GM21786 (cell line): Measurements from ENCODE around the gene NEU4.
A peak's percentile ranks its signal among the peaks of the same experiment; 100 is the strongest.

ENCODE experiments used
- ATAC-seq: cut with Tn5 transposase; IDR thresholded peaks from one replicate; pipeline ENCODE4 v1.9.1; 2021; ENCODE audit not compliant: unreplicated experiment

Gene NEU4

DNA sequence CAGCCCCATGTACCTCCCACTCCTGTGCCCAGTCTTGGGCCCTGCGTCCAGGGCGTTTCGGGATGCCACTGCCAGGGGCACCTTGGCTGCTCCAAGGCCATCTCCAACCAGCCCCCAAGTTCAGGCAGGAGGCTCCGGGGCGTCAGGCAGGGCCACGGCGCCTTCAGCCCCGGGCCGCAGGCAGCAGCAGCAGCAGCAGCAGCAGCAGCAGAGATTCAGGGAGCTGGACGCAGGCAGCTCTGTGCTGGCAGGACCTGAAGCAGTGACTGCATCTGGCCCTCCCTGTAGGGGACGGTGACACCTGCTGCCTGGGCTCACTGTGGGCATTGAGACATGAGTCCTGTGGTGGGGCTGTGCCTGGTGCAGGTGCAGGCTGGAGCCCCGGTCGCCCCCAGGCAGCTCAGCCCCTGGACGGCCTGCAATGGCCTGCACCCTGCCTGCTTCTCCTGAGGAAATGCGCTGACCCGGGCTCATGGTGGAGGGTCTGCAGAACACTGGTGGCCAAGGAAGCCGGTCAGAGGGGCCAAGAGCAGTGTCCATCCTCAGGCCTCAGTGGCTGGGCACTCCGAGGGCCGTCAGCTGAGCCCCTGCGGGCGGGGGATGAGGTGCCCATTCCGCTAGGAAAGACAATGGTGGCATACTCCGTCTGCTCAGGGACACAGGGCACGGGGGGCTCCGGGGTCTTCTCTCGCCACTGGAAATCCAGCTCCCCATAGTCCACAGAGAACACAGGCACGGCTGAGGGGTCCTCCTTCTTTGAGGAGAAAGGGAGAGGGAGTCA is 41.7 kb downstream of the NEU4 start:
- no peak for ATAC-seq

DNA sequence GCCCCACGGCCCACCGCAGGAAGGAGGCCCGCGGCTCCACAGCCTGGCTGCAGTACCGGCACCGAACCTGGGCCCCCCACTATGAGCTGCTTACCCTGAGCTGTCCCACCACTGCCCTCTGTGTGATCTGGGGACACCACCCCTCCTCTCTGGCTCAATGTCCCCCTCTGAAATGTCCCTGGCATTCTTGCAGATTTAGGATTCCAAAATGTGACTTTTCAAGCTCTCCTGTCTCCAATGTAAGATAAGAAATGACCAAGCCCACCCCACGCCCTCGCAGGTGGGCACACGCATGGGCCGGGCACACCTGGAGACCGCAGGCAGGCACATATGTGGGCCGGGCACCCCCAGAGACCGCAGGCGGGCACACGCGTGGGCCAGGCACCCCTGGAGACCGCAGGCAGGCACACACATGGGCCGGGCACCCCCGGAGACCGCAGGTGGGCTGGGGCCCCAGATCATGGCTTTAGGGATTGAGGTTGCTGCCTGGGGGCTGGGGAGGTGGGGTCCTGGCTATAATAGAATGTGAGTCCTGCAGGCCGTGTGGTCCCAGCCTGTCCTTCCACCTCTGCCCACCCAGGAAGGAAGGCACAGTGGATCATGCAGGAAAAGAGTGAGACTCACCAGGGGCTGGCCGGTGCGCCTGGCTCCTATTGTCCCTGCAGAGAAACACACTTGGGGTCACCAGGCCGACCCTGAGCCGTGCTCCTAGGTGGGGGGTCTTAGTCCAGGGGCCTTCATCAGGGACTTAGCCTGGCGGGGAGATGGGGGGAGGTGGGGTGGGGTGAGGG is 42.5 kb downstream of the NEU4 start:
- no peak for ATAC-seq

DNA sequence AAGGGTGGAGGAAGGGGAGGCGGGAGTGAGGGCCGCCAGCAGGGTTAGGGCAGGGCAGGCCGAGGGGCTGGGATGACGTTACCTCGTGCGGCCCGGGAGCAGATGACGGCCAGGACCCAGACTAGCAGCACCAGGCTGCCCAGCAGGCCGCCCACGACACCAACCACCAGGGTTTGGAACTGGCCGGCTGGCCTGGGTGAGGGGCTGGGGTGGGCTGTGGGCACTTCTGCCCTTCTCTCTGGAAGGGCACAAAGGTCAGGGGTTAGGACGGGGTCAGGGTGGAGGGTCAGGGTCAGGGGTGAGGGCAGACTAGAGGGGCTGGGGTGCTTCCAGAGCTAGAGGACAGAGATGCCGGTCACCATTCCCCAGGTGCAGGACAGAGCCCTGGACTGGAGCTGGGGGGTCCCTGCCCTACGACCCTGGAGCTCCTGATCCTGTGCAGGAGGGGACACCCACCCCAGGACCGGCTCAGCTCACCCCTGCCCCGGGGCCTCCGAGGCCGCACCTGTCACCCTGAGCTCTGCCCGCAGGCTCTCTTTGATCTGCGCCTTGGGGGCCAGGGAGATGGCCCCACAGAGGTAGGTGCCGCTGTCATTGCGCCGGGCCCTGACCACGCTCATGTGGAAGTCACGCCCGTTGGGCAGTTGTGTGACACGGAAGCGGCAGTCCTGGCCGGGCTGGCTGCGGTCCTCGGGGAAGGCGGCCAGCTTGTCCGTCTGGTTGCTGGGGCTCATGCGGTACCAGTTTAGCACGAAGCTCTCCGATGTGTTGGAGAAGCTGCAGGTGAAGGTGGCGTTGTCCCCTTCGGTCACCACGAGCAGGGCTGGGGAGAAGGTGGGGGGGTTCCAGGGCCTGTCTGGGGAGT is 43.4 kb downstream of the NEU4 start:
- ATAC-seq, result no peak

DNA sequence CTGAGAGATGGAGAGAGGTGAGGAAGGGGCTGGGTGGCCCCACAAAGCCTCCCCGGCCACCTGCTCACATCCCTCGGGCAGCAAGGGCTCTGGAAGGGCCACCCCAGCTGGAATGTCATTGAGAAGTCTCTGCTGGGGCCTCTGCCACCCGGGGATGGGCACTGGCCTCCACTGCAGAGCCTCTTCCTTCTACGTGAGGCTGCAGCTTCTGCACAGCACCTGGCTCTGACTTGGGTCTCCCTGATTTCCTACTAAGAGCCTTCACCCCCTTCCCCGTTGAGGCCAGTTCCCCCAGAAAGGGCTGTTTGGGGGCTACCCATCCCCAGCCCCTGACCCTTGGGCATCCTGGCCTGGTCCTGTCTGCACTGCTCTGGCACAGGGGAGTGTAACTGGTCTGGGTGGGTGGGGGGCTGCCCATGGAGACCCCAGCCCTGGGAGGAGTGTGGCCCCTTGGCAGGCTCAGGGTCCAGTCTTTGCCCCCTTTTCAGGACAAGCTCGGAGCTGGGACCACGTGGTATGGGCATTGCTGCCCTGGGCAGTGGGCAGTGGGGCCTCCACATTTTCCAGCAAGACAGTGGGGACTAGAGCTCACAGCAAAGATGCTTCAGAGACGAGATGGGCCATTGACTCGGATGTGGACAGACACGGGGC is 44.1 kb downstream of the NEU4 start:
- ATAC-seq, result no peak

DNA sequence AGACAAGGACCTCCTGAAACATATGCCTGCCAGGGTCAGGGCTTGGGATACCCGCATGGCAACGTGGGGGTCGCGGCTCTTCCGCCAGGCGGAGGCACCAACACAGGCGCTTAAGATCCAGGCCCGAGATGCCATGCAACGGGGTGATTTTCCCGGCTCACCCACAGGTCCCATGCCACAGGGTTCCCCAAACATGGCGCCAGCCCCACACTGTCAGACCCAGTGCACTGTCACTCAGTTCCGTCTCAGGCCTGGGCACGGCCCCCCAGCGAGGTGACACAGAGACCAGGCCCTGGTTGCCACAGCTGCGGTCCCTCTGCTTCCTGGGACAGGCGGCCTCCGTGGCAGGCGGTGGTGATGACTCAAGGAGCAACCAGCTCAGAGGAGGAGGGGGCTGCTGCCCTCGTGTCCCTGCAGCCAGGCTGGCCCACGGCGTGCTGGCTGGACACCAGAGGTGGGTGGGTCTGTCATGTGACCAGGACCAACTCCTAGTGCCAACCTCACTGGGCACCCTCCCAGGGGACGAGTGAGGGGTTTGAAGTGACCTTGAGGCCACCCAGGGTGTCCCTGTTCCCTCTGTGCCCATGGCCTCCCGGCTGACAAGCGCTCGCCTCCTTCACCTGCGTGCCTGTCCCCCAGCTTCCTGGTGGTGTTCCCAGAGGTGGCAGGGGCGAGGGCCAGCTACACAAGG is 44.8 kb downstream of the NEU4 start:
- no peak for ATAC-seq

DNA sequence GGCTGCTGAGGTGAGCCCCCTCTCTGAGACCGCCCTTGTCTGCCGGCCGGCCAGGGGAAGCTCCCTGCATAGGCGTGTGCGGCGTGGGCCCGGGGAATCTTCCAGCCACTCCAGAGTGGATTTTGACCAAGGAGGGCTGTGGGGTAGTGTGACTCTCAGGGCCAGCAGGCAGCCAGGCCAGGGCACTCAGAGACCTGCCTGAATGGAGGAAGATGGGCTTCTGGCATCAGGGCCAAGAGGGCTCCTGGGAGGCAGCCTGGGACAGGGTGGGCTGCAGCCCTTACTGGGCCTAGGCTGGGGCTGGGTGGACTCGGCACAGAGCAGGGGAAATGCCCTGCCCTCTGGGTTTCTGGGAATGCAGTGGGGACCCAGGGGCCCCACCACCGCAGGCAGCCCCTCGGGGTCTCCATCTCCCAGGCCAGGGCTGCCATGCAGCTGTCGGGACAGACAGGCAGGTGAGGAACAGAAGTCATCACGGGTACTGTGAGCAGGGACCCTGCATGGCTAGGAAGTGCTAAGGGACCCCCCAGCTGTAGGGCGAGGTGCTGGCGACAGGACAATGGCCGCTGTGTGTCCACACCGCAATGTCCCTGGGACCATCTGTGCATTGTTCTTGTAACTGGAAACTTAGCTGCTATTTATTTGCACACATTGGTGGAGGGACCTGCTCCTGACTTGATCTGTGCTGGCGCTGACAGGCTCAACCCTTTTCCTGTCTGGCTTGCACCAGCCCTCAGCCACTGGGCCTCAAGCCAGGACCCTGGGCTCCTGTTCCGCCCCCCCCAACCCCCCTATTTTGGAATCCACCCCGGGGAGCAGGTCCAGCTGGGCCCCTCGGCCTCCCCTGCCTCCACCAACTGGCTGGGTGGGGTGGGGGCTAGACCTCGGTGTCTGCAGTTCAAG is 45.6 kb downstream of the NEU4 start:
- no peak for ATAC-seq

DNA sequence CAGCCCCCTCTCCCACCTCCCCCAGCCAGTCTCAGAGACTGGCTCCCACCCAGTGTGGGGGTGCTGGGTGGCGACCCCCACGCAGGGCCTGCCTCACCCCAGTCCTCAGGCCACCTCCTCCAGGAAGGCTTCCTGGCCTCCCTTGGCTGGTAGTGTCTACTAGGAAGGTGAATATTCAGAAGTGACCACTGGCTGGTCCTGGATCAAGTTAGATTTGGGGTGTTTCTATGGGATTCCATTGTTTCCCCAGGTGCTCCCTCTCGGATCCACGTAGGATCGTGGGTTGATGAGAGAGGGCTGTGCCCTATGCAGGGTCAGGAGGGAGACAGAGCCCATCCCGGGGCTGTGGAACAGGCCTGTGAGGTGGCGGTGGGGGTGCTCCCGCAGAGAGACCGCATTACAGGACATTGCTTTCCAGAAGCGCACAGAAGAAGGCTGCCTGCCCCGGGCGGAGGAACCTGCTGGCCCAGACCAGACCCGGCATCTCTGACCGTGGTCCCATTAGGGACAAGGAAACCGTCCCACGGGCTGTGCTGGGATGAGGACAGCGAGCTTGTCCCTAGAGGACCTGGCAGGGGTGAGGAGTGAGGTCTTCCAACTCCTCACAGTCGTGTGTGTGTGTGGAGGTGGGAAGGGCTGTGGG is 46.4 kb downstream of the NEU4 start:
- ATAC-seq, result no peak

DNA sequence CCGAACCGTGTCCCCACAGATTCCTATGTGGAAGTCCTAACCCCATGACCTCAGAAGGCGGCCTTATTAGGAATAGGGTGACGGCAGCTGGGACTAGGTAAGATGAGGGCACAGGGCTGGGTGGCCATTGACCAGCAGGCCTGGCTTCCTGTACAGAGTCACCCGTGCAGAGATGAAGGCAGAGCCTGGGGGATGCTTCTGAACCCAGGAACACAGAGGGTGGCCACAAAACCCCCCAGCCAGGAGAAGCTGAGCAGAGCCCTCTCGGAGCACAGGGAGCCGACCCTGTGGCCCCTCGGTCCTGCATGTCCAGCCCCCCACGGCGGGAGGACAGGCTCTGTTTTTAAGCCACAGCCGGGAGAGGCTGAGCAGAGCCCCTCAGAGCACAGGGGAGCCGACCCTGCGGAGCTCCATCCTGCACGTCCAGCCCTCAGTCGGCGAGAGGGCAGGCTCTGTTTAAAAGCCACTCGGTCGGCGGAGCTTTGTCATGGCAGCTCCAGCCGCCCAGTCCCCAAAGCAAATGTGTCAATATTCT is 47.0 kb downstream of the NEU4 start:
- ATAC-seq, result no peak

DNA sequence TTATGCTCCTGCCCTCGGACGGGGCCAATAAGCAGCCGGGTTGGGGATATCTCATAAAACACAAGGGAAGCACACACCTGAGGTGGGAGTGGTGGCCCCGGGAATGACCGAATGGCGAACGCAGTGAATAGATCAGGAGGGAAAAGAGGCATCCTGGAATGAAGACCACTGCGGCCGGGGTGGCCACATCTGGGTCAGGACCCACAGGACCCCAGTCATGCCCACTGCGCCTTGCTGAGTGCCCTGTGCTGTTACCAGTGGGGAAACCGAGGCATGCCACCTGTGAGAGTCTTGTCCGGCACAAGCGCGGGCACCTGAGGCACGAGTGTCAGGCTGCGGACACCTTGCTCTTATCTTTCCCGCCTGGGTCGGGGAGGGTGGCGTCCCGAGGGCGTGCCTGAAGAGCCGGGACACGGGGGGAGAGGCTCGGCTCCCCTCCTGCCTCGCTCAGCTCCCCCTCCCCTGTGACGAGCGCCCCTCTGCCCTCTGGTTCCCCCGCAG is 48.1 kb downstream of the NEU4 start:
- ATAC-seq, result no peak

DNA sequence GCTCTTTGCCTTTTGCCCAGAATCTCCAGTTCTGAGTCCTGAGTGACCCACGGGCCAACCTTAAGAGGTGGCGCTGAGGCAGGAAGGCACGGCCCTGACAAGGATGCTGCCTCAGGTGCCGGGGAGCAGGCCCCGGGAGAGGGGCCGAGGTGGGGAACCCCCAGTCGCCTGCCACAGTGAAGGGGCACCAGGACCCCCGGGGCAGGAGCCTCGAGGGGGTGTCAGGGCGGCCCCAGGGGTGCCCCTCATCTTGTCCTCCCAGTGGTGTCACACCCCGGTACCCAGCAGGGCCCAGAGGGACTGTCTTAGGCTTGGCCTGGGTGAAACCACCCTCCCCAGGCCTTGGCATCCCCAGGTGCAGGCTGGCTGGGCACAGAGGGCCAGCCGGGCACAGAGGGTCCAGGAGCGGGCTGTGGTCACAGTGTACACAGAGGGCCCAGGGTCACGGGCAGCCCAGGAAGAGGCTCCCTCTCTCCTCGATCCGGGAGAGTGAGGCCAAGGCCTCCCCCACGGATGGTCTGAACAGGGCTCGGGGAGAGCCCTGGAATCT is 48.7 kb downstream of the NEU4 start:
- ATAC-seq, result no peak

DNA sequence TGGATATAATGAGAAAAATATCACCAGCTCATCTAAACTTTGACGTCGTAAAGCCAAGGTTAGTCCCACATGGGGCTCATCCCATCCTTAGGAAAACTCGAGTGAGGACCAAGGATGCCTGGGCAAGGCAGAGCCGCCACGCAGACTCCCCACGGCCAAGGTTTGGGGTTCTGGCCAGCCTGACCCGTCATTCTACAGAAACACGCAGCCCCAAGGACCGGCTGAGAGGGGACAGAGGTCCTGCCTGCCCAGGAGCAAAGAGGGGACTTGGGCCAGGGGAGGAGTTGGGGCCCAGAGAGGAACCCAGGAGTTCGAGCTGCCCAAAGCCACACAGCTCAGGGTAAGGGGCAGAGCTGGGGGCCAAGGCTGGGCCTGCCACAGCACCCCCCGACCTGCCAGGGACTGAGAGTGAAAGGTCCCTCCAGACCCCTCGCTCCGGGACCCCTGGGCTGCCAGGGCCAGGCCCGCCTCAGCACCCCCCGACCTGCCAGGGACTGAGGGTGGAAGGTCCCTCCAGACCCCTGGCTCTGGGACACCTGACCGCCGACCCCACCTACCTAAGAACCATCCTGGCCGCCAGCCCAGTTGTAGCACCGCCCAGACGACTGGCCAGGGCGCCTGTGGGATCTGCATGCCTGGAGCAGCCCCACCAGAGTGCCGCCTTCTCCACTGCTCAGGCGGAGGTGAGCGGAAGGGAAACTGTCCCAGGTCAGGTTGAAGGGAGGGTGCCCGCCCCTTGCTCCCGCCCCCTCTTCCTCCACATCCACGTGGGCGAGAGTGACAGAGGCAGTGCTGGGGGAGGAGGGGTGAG is 49.4 kb downstream of the NEU4 start, which contains the start of gene PDCD1:
PDCD1 (minus strand) TSS at position 689 of the 811 bp plus-strand sequence; CDS start at position 633, 56 bp downstream.
- ATAC-seq, result peak; percentile 47

DNA sequence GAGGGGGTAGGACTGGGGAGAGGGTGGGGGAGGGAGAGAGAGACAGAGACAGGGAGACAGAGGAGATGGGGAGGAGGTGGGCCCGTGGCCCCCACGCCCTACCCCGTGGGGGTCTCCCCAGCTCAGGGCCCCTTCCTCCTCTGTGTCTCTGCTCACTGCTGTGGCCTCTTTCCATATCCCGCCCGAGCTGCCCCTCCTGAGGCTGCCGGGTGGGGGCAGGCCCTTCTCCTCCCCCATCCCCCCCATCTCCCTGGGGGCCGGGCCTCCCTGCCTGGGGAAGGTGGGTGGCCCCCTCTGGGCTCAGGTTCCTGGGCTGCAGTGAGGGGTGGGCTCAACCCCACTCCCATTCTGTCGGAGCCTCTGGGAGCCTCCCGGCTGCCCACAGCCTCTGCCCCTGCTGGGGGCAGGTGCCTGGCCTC is 50.0 kb downstream of the NEU4 start:
- peak; percentile 11 for ATAC-seq

DNA sequence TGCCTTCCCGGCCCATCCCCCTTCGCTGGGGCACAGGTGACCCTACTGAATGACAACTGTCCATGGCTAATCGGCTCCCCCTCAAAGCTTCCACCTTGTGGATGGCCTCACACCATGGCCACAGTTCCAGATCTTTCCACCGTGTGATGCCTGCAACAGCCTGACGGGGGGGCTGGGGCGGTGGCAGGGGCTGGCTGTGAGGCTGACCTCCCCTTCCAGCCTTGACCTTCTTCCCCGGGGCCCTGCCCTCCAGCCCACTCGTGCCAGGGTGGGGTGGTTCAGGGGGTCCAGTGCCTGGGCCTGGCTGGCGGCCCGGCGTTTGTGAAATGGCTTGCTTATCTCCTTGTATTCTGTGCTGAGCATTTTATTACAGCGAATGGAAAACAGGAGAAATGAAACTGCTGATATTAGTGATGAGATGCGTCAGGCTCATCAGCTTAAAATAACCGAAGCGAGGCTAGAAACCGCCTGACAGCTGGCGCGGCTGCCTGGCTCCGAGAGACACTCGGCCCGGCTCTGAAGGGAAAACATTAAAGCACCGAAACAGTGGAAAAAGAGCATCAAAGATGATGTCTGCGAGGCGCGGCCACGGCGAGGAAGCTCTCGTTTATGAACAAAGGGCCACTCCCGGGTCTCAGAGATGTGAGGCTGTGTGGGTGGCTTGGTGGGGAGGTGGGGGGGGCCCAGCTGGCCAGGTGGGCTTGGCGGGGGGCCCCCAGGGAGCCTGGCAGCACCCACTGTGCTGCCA is 50.6 kb downstream of the NEU4 start:
- ATAC-seq, result peak; percentile 44

DNA sequence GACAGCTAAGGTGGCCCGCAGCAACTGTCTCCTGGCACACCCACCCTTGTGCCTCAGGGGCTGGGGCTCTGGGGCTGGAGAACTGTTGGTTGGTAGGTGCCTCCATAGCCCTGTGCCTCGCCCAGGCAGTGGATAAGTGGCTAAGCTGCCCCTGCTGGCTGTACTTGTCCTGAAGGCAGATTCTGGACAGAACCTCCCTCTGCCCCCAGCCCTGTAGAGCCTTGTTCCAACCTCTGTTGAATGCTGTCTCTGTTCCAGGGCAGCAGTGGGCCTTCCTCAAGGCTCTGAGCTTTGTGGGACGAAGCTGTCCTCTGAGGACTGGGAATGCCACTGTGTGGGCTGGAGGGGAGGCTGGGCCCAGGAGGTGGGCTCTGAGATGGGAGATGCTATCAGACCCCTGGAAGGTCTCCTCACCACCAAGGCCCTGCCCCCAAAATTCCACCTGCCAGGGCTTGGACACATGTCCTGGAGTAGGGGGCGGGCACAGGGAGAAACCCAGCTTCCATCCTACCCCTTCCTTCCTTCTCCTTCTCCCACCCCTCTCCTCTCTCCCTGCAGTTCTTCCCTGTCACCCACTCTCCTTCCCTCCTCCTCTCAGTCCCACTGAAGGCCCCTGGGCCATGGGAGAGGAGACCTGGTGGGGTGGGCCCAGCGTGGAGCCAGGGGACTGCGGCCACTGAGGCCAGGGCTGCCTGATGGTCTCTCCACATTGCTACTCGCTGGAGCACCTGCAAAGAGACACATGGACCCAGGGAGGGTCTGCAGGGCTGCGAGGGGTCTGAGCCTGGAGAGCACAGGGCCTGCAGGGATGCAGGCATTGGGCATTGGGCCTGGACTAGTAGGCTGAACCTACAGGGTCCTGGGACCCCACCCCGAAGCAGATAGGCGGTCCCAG is 51.4 kb downstream of the NEU4 start:
- ATAC-seq, result peak; percentile 10

DNA sequence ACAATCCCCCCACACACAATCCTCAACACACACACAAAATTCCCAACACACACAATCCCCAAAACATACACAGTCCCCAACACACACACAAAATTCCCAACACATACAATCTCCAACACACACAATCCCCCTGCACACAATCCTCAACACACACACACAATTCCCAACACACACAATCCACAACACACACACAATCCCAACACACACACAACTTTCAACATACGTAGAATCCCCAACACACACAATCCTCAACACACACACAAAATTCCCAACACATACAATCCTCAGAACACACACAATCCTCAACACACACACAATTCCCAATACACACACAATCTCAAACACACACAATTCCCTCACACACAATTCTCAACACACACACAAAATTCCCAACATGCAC is 52.3 kb downstream of the NEU4 start:
- no peak for ATAC-seq
